Bronchial epithelial cell (primary cell): ENCODE results near the gene LARP1. TPM values are rescaled to one million over a fixed set of nuclear protein-coding genes. Genes with fewer than 3 reads are reported as not detected.
A peak's percentile ranks its signal among the peaks of the same experiment; 100 is the strongest.

ENCODE experiments used
- DNase-seq: peaks from one replicate; pipeline ENCODE4 v3.0.0-alpha.2; 2010; ENCODE audit warnings: low read depth
- FAIRE-seq: peaks from 2 replicates; lab custom pipeline; 2011; peaks lifted over from hg19 to GRCh38; lab: Jason Lieb, UNC
- H3K27me3 ChIP-seq: 2 replicates; pipeline ENCODE4 v1.5.1; 2011; ENCODE audit warnings: low read length; ENCODE audit not compliant: control insufficient read depth, insufficient read depth
- H3K36me3 ChIP-seq: 2 replicates; pipeline ENCODE4 v1.5.1; 2011; ENCODE audit warnings: low read length; ENCODE audit not compliant: control insufficient read depth, insufficient read depth
- H3K4me3 ChIP-seq: 2 replicates; pipeline ENCODE4 v1.5.1; 2011; ENCODE audit warnings: mild to moderate bottlenecking, low read depth, low read length, control low read depth
- CTCF ChIP-seq: IDR thresholded peaks from 2 replicates; pipeline ENCODE4 v1.5.1; 2011; ENCODE audit warnings: mild to moderate bottlenecking, moderate library complexity, low read length, control low read depth, inconsistent platforms; ENCODE audit not compliant: insufficient read depth, severe bottlenecking
- total RNA-seq: library from RNA; depleted of rRNA; stranded (reverse); fragments of >200 nt; gene quantifications from 2 replicates; pipeline ENCODE4 v1.2.1, GENCODE V29; 2014

The LARP1 gene
- total RNA-seq, 1 donor from 2014 or later, result 42.6 TPM

GRCh38 chr5:154794525-154795234 is 39.5 kb downstream of the LARP1 start:
- no peak for TF ChIP-seq CTCF
- no peak overlapping the region for H3K4me3 ChIP-seq
- H3K36me3 ChIP-seq, result peaks cover 39% of the 10 kb centered on the region
- DNase-seq (no peak), FAIRE-seq (no peak)
- H3K27me3 ChIP-seq, result no peaks in the 10 kb centered on the region

GRCh38 chr5:154795235-154795596 is 40.0 kb downstream of the LARP1 start:
- no peak for TF ChIP-seq CTCF
- DNase-seq, result no peak
- no peak for FAIRE-seq
- peaks cover 40% of the 10 kb centered on the region for H3K36me3 ChIP-seq
- no peak overlapping the region for H3K4me3 ChIP-seq
- no peaks in the 10 kb centered on the region for H3K27me3 ChIP-seq

- FAIRE-seq (no peak), DNase-seq (no peak)
- no peak overlapping the region for H3K4me3 ChIP-seq
- no peak for TF ChIP-seq CTCF
- peaks cover 41% of the 10 kb centered on the region for H3K36me3 ChIP-seq
- no peaks in the 10 kb centered on the region for H3K27me3 ChIP-seq
Observed at GRCh38 chr5:154797762-154798161, 42.6 kb downstream of the LARP1 start.

GRCh38 chr5:154800582-154800981 is 45.4 kb downstream of the LARP1 start:
- no peak overlapping the region for H3K4me3 ChIP-seq
- DNase-seq (no peak), FAIRE-seq (no peak)
- peaks cover 46% of the 10 kb centered on the region for H3K36me3 ChIP-seq
- no peak for TF ChIP-seq CTCF
- H3K27me3 ChIP-seq, result no peaks in the 10 kb centered on the region

GRCh38 chr5:154801083-154801482 is 45.9 kb downstream of the LARP1 start:
- H3K27me3 ChIP-seq, result no peaks in the 10 kb centered on the region
- FAIRE-seq (no peak), DNase-seq (peak; percentile 38)
- no peak overlapping the region for H3K4me3 ChIP-seq
- peaks cover 49% of the 10 kb centered on the region for H3K36me3 ChIP-seq
- TF ChIP-seq CTCF, result no peak

GRCh38 chr5:154802050-154802449 is 46.9 kb downstream of the LARP1 start:
- FAIRE-seq (no peak), DNase-seq (no peak)
- TF ChIP-seq CTCF, result no peak
- Histone ChIP-seq H3K27me3 (no peaks in the 10 kb centered on the region), H3K36me3 (peaks cover 49% of the 10 kb centered on the region), H3K4me3 (no peak overlapping the region)
